AG10803 (cell line): ENCODE measurements around the gene RPH3AL.

Source experiments
- DNase-seq: peaks from one replicate; pipeline ENCODE4 v3.0.0; 2010; ENCODE audit warnings: low read depth
- H3K4me3 ChIP-seq: 2 replicates; pipeline ENCODE4 v1.5.1; 2011; ENCODE audit warnings: mild to moderate bottlenecking, low read length, control low read depth
- TF ChIP-seq, protein P1 (sequence below): conservative IDR thresholded peaks from 2 replicates; pipeline ENCODE4 v1.5.1; 2011; ENCODE audit warnings: mild to moderate bottlenecking, low read length, control low read depth, inconsistent platforms

Gene RPH3AL

GRCh38 chr17:337866-338265 lies 14.7 kb downstream of the RPH3AL start:
- no peak for DNase-seq
- no peak overlapping the region for H3K4me3 ChIP-seq
- TF ChIP-seq, protein P1, sequence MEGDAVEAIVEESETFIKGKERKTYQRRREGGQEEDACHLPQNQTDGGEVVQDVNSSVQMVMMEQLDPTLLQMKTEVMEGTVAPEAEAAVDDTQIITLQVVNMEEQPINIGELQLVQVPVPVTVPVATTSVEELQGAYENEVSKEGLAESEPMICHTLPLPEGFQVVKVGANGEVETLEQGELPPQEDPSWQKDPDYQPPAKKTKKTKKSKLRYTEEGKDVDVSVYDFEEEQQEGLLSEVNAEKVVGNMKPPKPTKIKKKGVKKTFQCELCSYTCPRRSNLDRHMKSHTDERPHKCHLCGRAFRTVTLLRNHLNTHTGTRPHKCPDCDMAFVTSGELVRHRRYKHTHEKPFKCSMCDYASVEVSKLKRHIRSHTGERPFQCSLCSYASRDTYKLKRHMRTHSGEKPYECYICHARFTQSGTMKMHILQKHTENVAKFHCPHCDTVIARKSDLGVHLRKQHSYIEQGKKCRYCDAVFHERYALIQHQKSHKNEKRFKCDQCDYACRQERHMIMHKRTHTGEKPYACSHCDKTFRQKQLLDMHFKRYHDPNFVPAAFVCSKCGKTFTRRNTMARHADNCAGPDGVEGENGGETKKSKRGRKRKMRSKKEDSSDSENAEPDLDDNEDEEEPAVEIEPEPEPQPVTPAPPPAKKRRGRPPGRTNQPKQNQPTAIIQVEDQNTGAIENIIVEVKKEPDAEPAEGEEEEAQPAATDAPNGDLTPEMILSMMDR: no peak

DNA sequence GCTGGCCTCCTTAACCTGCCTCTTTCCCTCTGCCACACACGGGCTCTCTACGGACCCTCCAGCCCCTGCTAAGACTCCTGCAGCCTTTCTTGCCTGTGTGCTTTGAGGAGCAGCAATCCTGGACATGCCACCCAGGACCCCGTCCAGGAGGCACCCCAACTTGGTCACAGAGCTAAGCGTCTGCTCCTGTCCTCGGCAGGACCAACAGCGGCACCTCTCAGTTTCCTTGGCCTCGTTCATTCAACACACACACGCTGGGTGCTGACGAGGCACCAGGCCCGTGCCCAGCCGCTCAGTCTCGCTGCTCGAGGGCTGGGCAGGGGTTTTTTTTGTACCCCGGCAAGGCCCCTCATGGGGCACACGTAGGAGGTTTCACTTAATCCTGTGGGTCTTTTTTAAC lies 15.2 kb downstream of the RPH3AL start:
- no peak overlapping the region for H3K4me3 ChIP-seq
- TF ChIP-seq, protein P1: no peak
- DNase-seq: no peak

DNA sequence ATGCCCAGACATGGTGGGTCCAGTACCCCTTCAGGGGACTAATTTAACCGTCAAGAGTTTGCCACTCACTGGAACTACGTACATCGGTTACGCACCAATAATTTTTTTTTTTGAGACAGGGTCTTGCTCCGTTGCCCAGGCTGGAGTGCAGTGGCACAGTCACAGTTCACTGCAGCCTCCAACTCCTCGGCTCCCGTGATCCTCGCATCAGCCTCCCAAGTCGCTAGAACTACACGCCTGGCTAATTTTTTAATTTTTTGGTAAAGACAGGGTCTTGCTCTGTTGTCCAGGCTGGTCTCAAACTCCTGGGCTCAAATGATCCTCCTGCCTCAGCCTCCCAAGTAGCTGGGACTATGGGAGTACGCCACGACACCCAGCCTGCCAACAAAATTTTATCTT lies 15.6 kb downstream of the RPH3AL start:
- no peak overlapping the region for H3K4me3 ChIP-seq
- no peak for DNase-seq
- TF ChIP-seq, protein P1: no peak

GRCh38 chr17:336110-337021 lies 16.2 kb downstream of the RPH3AL start:
- DNase-seq: no peak
- H3K4me3 ChIP-seq: no peak overlapping the region
- TF ChIP-seq, protein P1: no peak

DNA sequence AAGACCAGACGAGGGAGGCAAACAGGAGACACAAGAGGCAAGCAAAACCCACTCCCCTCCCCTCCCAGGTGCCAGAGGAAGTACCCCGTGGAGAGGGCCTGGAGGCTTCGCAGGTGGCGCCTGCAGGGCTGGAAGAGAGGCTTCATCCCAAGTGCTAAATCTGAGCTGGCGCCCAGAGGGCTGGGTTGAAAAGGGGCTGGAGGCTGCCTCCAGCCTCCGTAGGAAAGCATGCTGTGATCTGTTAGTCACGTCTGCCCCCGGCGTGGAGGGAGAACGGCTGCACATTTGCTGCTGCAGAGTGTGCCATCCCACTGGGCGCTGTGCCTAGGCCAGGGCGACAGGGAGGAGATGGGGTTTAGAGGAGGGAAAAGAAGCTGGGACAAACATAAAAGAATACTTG lies 16.9 kb downstream of the RPH3AL start:
- DNase-seq: no peak
- TF ChIP-seq, protein P1: no peak
- H3K4me3 ChIP-seq: no peak overlapping the region

DNA sequence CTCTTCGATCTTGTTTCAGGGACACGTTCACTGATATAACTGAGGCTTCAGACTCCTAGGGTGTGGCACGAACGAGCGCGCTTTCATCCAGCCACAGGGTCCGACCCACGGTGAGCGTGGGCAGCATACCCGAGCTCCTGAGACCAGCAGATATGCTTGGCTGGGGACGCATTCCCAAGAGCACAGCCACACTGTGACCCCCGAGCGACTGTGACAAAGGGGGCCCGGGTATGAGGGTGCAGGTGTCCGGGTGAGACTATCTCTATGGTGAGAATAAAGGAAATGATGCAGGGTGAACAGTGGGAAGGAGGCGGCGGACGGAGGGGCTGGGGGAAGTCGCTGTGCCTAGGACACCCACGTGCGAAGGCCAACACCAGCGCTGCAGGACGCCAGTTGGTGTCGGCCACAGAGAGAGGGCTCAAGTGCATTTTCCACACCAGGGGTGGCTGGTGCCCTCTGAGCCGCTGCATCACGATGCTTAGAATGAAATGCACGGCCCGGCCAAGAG lies 17.6 kb downstream of the RPH3AL start:
- TF ChIP-seq, protein P1: no peak
- H3K4me3 ChIP-seq: no peak overlapping the region
- DNase-seq: no peak

- DNase-seq: no peak
- TF ChIP-seq, protein P1: no peak
- no peak overlapping the region for H3K4me3 ChIP-seq
These were observed 18.8 kb downstream of the RPH3AL start for GRCh38 chr17:333626-334396.
